CD1c-positive myeloid dendritic cell (primary cell): ENCODE results near the gene CREM.
"Not testable (repeated sequence)": the region's sequence is repeated elsewhere in the genome, so short reads cannot be mapped to it uniquely, and the experiment has no call there.

Experiments used
- DNase-seq: peaks from one replicate; pipeline ENCODE4 v3.0.0-alpha.2; 2016; ENCODE audit errors: extremely low spot score

CREM gene

GRCh38 chr10:35126530-35127288 lies at the start of gene CREM:
CREM (plus strand) TSS chr10:35126846; CDS start chr10:35137836, 10,990 bp downstream.
- peak; percentile 98 for DNase-seq

DNA sequence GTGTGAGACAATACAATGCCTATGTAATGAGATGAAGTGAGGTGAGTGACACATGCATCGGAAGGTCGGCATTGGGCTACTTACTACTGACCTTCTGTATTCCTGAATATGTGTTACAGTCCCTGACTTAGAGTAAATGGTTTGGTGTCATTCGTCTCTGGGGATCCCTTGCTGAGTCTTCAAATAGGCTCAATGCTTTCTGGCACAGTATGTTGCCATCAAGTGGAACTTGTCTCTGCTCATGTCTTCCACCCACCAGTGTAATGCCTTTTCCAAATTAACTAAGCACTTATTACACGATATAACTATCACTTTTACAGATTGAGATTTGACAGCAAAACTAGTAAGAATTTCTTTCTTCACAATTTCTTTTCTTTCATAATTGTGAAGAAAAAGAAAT lies 47.4 kb upstream of the CREM start:
- no peak for DNase-seq

GRCh38 chr10:35079763-35080162 lies 46.9 kb upstream of the CREM start:
- DNase-seq: no peak

GRCh38 chr10:35080261-35080660 lies 46.4 kb upstream of the CREM start:
- not testable (repeated sequence) for DNase-seq

DNA sequence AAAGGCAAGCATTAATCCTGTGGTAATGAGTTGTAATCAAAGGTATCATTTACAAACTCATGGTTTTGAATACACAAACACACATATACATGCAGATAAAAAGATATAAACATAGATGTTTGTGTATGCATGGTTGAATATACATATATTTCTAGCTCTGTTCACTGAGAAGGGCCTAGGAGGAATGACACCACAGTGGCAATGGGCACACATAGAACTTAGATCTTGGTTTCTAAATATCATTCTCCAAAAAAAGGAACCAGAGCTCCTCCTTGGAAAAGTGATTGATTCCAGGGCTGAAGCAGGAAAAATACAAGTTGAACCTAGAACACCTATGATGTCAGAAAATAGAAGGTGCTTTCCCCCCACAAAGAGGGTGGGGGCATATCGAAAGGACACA lies 43.4 kb upstream of the CREM start:
- DNase-seq: no peak

GRCh38 chr10:35089611-35090161 lies 37.0 kb upstream of the CREM start:
- DNase-seq: peak; percentile 14

DNA sequence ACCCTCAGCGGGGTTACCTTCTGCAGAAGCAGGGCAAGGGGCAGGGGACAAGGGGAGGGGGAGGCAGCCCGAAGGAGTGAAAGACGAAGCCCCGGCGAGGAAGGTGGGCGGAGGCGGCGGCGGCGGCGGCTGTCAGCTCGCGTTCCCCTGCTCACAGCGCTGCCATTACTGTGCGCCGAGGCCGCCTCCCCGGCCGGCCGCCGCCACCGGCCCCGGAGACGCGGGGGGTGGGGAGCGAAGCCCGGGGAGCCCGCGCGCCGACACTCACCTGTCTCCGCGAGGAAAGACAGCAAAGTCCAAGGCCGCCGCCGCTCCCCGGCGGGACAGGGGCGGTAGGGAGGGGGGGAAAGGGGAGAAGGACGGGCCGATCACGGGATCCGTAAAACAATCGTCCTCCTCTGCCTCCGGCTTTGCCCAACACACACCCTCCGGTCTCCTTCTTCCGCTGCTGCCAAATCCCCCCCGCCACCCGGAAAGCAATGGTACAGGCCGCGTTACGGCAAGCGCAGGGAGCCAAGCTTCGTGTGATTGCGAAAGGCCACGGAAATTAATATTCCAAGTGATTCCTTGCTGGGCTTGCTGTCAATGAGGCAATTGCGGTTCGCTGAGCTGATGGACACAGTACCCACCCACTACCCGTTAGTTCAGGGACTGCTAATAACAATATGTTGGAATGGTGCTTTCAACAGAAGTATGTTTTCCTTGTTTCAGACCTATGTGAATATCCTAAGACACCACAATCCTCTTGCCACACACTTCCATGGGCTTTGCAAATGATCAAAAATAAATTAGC lies 36.3 kb upstream of the CREM start, which contains the start of gene CUL2:
CUL2 (minus strand) TSS at position 180 of the 793 bp plus-strand sequence. CDS start 19,024 bp downstream, outside the sequence.
- DNase-seq: peak; percentile 94

GRCh38 chr10:35091994-35092790 lies 34.5 kb upstream of the CREM start:
- DNase-seq: no peak

DNA sequence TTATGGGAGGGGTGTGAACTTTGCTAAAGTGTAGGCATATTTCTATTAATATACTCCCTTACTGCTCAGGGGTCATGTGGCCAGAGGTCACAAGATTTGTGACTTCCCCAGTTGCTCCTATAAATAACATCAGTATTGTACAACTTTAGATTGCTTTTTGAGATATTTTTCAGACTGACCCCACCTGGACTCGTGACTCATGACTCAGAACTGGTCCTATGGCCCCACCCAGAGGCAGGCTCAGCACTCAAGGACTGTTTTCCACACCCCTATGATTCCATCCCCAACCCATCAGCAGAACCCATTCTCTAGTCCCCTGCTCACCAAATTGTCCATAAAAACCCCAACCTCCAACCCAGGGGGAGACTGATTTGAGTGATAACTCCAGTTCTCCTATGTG lies 33.8 kb upstream of the CREM start:
- DNase-seq: peak; percentile 62

- DNase-seq: no peak
Measured at GRCh38 chr10:35096312-35096711, 30.3 kb upstream of the CREM start.

- DNase-seq: no peak
Measured at GRCh38 chr10:35097510-35097909, 29.1 kb upstream of the CREM start.

DNA sequence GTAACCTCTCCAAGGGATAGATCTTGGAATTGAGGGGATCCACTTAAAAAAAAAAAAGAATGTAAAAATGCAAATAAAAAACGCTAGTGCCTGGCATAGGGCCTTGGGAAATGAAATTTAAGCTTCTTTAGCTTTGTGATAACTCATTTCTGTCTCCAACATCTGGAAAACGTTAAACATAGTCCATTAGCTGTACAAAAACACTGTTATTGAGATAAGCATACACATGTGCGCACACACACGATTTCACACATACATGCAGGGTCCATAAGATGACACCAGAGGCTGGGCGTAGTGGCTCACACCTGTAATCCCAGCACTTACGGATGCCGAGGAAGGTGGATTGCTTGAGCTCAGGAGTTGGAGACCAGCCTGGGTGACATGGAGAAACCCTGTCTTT lies 22.8 kb upstream of the CREM start:
- DNase-seq: no peak

DNA sequence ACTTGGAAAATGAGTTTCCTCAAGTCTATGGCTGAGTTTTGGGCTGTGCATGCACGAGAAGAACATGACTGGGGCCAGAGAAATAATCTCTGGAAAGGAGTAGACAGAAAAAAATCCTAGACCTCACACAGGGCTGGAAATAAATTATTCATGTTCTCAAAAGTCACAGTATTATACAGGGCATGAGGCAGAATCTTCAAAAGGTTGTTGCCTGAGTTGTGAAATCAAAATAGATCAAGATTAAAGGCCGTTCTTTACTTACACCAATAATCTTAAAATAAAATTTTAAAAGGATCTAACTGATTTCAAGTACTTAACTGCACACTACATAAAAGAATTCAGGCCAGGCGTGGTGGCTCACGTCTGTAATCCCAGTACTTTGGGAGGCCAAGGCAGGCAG lies 14.1 kb upstream of the CREM start:
- DNase-seq: no peak

GRCh38 chr10:35119378-35119777 lies 7.3 kb upstream of the CREM start:
- no peak for DNase-seq

GRCh38 chr10:35124540-35124939 lies 2.1 kb upstream of the CREM start:
- DNase-seq: no peak

GRCh38 chr10:35126062-35126529 lies 550 bp upstream of the CREM start:
- DNase-seq: no peak

DNA sequence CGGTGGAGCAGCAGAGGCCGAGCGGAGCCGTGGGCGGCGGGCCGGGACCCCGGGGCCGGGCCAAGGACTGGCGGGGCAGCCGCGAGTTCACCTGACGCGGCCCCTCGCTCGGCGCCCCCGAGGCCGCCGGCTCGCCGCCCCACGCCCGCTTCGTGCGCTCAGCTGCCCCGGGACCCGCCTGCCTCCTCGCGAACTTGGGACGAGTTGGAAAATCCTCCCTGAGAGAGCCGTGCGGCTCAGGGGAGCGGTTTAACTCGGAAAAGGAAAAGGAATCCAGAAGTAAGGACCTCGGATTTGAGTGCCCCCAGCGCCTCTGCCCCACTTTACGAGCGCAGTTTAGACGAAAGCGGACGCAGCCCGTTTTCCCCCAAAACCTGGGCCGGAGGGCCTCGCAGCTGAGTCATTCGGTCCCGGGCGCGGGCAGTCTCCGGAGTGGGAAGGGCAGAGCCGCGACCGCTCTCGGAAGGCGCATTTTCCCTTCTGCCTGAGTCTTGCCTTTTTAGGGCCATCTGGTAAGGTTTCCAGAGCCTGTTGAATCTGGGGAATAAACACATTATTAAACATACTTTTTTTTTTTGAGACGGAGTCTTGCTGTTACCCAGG lies 744 bp downstream of the CREM start:
- DNase-seq: peak; percentile 80

DNA sequence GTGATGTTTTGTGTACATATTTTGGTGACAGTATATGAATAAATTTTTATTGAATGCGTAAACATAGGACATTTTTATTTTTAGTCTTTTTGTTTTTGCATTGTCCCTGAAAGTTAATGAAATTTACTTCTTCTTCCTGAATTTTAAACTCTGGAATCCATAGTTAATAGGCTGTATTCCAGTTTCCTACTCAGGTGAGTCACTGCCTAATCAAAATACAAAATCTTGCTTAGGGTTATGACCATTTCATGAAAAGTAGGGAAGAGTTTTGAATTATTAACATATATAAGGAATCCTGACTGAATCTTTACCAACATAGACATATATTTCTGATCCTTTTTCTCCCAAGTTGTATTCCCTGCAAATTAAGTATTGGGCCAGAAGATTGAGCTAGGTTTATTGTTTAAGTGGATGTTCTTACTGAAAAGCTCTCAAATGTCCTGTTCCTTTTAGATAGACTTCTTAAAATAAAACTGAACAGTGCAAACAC lies 2.6 kb downstream of the CREM start:
- DNase-seq: no peak

DNA sequence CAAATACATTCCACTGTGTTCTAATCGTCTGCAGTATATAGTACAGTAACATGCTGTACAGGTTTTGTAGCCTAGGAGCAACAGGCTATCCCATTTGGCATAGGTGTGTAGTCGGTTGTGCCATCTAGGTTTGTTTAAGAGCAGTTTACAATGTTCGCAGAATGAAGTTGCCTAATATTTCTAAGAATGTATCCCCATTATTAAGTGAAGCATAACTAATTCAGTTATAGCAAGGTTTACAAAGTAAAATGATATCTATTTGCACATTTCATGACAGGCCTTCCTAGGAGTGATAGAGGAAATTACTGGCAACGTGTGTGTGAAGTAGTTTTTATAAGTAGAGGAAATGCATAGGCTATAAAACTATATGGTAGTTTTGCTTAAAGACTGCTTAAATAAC lies 4.0 kb downstream of the CREM start:
- no peak for DNase-seq

- DNase-seq: no peak
Measured at GRCh38 chr10:35132727-35133126, 6.1 kb downstream of the CREM start.

DNA sequence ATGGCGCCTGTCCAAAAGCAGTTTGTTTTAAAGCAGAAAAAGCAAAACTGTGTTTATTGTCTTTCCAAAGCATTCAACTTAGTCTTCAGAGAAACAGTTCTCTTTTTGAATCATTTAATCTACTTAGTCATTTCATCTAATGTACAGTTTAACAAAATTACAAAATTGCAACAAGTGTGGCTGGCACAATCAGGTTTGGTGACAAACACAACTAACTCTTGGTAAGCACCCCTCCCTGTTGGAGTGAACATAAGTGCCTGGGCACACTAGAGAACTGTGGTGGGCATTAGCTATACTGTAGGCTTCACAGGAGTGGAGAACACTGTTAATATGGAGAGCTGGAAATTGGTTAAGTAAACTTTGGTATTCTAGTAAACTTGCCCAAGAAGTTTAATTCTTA lies 6.9 kb downstream of the CREM start:
- DNase-seq: no peak
